CD1c-positive myeloid dendritic cell (primary cell): Measurements from ENCODE around the gene ST3GAL4.
"Not testable (repeated sequence)": the region's sequence is repeated elsewhere in the genome, so short reads cannot be mapped to it uniquely, and the experiment has no call there.

Source experiments
- DNase-seq: peaks from one replicate; pipeline ENCODE4 v3.0.0-alpha.2; 2016; ENCODE audit errors: extremely low spot score

ST3GAL4 gene, protein sequence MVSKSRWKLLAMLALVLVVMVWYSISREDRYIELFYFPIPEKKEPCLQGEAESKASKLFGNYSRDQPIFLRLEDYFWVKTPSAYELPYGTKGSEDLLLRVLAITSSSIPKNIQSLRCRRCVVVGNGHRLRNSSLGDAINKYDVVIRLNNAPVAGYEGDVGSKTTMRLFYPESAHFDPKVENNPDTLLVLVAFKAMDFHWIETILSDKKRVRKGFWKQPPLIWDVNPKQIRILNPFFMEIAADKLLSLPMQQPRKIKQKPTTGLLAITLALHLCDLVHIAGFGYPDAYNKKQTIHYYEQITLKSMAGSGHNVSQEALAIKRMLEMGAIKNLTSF

DNA sequence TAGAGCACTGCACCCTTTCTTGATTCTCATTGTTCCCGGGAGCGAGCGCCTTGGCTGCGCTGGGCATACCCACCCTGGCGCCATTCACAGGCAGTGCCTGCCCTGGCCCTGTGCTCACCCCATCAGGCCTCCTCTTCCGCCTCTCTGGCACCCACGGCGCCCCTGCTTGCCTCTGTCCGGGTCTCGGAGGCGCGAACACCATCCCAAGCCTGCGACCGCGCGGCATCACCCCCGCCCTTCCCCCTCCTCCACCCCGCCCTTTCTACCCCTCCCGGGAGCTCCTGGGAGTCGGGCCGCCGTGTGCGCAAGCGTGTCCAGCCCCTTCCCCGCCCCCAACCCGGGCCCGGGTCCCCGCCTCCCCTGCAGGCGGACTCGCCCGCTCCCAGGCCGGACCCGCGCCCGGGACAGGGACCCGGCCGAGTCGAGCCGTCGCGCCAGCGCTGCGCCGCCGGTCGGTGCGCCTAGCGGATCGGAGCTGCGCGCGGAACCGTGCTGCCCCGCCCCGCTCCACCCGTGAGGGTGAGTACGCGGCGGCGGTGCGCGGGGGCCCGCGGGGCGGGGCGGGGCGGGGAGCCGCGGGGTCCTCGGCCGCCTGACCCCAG lies at the start of gene ST3GAL4:
Gene ST3GAL4, plus strand, starts transcription at position 363 of the 602 bp plus-strand sequence. CDS start 50,470 bp downstream, outside the sequence.
- DNase-seq, result peak; percentile 69

DNA sequence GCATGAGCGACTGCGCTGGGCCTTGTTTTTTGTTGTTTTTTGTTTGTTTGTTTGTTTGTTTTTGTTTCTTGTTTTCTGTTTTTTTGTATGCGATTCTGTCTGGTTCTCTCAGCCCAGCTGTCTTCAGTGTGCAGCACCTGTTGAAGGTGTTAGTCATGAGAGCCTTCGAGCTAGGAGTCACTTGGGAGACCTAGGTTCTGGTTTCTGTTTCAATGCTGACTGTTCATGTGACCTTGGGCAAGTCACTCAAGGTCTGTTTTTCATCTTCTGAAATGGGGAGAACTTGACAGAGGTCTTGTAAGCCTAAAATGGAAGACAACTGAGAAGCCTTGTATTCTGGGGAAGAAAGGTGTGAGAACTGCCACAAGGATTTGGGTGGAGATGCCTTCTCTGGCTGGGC lies 49.8 kb upstream of the ST3GAL4 start:
- no peak for DNase-seq

DNA sequence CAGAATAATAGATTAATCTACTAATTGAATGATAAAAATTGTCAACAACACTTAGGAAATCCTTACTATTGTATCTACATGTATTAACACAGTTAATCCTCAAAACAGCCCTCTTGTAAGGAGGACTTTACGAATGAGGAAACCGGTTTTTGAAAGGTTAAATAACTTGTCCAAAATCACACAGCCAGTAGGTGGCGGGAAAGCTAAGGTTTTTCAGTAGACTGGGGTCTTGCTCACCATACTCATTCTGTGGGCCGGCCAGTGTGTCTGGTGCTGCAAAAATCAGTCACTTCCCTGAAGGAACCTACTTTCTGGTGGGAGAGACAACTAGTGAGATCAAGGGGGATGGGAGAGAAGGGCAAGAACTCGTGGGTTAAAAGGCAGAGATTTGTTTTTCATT lies 47.8 kb upstream of the ST3GAL4 start:
- peak; percentile 25 for DNase-seq

DNA sequence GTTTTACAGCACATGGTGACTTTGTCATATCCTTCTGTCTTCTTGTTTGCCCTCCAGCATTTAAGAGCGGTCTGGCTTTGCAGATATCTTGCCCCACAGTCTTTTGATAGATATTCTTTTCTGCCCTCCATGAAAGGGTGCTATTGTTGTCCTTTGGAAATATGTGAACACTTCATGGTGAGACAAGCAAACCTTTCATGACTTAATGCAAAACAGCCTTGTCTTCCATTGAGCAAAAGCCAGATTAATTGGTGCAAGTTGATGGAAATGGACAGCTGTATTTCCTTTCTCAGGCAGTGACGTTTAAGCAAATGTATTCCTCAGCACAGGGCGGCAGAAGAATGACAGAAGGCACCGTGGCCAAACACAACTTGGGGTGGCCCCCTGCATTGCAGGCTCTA lies 47.2 kb upstream of the ST3GAL4 start:
- no peak for DNase-seq

DNA sequence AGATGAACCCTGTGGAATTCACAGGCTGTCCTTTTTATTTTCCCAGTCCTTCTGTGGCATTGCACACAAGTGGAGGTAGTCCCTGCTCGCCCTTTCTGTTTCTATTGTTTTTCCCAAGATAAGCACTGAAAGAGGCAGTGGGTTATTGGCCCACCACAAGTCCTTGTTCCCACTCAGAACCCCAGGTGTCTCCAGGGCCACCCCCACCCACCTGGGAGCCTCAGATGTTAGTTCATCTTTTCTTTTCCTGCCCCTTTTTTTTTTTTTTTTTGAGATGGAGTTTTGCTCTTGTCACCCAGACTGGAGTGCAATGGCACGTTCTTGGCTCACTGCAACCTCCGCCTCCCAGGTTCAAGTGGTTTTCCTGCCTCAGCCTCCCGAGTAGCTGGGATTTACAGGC lies 46.7 kb upstream of the ST3GAL4 start:
- DNase-seq, result not testable (repeated sequence)

DNA sequence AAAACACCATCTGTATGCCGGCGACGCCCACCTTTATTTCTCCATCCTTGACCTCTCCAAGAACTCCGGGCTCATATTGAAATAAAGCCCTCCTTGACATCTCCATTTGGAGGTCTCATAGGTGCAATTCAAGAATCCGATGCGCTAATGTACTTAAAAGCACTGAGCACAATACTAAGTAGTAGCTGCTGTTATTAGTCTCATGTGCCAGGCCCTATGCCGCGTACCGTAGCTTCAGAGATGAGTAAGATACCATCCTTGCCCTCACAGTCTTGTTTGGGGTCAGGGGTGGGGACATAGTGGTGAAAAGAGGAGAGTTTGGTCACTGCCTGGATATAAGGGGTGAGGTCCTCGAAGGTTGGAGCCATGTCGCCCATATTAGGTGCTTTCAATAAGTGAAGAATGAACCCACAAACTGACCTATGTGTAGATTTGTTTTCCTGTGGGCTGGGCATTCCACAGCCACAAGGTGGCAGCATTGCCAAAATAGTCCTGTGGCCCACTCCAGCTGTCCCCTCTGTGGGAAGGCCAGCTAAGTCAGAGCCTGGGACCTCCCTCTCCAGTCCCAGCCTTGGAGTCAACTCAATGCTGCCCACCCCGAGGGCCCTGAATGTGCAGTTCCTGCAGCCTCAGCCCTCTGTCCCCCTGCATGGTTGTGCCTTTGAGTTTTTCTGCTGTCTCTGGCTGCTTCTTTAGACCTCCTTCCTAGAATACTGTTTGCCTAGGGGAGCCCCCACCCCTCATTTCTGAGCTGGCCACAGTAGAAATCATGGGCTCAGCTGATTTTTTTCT lies 45.1 kb upstream of the ST3GAL4 start:
- peak; percentile 73 for DNase-seq

DNA sequence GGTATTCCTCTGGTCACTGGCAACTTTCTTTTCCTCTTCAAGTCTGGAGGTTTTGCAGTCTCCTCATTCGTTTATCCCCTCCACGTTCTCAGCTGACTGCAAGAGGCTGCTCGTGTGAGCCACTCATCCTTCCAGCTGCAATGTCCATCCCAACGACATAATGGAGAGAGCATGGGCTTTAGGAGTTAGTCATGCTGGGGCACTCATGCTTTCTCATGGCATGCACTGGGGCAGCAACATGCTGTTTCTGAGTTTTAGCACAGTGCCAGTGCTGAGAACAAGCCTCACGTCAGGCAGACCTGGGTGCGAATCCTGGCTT lies 44.5 kb upstream of the ST3GAL4 start:
- DNase-seq, result no peak

DNA sequence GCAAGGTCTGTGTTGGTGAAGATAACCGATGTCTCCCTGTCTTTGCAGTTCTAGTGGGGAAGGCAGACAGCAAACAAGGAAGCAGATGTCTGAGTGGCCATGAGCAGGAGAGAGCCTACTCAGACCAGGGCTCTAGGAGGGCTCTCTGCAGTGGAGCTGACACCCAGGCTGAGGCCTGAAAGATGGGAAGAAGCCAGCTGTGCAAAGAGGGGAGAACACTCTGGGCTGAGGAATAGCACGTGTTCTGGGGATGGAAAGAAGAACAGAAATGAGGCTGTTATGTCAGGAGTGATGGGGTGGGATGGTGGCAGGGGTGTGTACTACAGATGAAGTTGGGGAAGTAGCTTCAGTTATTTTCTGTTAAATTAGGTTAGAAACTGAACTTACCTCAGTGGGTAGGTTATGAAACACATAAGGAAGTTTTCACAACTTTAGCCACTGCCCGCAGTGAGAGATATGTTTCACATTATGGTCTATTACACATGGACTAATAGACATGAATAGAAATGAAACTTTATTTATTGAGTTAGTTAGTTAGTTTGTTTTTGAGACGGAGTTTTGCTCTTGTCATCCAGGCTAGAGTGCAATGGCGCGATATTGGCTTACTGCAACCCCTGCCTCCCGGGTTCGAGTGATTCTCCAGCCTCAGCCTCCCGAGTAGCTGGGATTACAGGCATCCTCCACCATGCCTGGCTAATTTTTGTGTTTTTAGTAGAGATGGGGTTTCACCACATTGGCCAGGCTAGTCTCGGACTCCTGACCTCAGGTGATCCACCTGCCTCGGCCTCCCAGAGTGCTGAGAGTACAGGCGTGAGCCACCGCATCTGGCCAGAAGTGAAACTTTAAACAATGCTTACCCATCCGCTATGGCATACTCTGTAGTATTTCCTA lies 43.8 kb upstream of the ST3GAL4 start:
- DNase-seq, result peak; percentile 65

DNA sequence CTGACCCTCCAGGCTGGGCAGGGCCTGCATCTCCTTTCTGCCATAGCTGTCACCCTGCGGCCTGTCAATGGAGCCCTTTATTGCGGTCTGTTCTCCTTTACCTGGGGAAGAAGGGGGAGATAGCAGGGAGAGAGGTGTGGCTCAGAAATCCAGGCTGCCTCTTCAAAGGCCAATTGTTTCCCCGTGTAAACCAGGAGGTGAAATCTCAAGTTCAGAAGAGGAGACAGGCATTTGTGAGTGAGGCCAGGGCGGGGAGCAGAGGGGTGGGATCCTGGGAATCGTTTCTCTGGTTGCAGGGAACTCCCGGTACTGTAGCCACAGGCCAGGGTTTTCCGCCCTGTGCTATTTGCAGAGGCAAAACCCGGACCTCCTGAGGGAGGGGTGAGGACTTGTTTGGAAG lies 42.5 kb upstream of the ST3GAL4 start:
- no peak for DNase-seq

DNA sequence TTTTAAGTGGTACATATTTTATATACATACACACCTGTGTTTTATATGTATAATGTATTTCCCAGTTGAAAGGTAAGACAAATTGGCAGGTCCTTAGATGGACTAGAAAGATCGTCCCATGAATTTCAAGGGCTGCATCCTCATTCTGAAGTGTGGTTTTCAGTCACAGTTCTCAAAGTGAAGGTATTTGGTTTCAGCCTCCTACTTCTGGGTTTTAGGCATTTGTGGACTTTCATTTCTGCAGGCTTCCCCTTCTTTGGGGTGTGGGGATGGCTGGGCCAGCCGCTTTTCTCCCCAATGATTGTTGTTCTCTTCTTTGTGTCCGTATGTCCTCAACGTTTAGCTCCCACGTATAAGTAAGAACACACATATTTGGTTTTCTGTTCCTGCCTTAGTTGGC lies 41.7 kb upstream of the ST3GAL4 start:
- DNase-seq, result peak; percentile 40

DNA sequence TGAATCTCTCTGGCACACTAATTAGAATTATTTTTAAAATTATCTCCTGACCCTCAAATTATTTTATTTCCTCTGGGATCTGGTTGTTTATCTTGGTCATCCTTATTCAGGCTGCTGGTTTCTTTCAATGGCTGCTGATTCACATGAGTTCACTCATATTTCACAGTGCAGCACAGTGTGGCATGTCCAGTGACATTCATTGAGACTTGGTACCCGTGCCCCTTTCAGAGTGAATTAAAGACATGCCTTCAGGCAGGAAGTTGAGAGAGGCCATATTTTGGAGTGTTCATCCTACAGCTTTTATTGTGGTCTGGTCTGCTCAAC lies 38.1 kb upstream of the ST3GAL4 start:
- DNase-seq, result no peak

DNA sequence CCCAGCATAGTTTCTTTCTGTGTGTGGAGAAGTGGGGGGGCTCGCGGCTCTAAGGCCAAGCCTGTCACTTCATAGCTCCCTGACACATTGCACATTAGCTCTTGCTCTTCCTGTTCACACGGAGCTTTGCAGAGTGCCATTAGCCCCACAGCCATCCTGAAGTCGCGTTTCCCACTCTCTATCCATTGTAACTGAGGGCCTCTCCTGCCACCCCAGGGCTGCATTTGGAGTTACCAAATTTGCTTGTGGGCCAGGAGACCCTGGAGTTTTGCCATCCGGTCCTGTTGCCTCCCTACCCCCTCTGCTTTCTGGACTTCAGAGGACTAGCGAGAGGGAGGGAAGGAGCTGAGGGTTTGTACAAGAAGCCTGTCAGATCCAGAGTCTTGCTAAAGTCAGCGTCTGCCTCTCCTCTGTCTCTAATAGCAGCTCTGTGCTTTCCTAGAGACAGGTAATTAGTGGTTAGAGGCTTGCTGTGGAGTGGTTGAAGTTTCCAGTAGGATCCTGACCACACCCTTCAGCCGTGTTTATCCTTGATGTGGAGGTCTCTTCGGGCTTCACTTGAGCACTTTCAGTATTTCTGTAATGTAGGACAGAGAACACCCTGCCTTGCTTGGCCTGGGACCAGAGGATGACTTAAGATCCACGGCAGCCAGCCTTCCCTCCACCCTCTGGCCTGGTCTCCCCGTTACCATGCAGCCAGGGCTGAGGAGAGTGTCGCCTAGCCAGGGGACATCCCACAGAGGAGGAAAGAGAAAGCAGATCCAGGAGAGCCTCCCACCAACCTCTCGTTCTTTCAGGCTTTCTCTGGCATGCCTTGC lies 37.5 kb upstream of the ST3GAL4 start:
- no peak for DNase-seq

DNA sequence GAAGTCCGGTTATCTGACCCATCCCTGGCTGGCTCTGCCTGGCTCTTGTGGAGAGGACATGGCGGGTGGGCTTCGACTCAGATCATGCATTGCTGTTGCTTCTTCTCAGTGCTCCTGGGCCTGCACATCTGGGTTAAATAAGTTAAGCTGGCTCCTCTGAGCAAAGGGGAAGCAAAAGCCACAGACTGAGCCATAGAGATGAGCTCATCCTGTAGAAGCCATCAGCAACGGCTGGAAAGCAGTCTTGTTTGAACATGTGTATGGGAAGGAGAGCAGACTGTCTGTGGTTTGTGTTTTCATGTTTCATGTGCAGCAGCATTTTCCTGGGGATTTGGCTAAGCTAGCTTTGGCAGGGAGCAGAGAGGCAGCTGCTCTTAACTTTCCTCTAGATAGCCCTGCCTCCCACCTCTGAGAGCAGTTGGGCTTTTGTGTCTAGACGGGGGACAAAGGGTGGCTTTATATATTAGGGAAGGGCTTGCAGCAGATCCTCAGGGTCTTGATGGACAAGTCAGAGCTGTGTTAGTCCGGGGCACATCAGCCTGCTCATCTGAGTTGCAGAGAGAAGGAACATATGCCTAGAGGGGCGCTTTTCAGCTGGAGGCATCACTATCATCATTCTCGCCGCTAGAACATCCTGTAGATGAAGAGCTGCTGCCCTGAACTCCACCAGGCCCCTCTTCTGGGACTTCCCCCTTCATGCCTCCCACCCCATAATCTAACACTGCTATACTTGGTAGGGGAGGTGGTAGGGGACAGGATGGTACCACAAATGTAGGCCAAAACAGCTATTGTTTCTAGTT lies 36.7 kb upstream of the ST3GAL4 start:
- peak; percentile 75 for DNase-seq

DNA sequence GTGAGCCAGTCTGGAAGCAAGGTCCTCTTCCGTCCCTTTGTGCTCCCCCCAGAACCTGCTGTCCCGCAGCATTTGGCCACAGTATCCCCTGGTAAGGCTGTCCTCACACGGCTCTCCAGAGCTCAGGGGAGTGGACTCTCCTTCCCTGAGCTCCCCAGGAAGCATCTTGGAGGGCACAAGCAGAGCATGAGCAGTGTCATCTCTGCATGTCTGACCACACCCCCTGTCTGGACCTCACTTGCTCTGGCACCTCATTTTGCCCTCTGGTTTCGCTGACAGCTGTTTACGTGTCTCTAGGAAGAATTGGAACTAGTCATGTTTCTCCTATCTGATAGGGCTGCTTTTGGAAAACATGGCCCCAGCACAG lies 36.1 kb upstream of the ST3GAL4 start:
- no peak for DNase-seq

DNA sequence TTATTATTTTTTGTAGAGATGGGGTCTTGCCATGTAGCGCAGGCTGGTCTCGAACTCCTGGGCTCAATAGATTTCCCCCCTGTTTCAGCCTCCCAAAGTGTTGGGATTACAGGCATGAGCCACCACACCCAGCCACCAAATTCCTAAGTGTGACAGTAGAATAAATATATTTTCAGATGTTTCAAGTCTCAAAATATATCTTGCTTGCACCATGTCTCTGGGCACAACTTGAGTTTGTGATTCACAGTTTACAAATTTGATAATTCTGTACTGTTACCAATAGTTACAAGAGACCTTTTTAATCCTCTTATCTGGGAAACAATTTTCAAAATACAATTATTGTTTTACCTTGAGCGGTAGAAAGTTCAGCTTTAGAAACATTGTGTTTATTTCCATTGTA lies 32.5 kb upstream of the ST3GAL4 start:
- no peak for DNase-seq

DNA sequence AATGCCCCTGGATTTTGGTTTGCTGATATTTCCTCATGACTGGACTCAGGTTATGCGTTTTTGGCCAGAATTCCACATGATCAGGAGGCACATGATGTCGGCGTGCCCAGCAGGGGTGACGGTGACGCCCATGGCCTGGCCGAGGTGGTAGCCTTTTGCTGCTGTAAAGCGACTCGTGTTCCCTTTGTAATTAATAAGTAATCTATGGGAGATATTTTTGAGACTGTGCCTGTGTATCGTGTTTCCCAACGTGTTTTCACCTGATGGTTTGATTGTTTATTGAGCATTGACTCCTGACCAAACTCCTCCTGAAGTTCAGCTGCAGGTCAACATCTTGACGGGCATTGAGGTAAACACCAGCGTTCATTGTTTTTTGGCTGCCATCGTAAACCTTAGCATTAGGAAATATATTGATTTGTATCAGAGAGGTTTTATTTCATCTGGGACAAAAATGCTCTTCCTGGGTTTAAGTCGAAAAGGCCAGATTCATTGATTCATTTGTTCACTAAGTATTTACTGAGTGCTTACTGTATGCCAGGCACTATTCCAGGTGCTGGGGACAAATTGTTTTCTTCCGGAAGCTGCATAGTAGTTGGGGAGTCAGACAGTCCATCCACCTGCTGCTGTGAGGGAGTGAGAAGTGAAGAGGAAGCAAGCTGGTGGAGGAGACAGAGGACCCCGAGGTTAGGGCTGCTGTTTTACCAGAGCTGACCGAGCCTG lies 28.0 kb upstream of the ST3GAL4 start:
- no peak for DNase-seq

DNA sequence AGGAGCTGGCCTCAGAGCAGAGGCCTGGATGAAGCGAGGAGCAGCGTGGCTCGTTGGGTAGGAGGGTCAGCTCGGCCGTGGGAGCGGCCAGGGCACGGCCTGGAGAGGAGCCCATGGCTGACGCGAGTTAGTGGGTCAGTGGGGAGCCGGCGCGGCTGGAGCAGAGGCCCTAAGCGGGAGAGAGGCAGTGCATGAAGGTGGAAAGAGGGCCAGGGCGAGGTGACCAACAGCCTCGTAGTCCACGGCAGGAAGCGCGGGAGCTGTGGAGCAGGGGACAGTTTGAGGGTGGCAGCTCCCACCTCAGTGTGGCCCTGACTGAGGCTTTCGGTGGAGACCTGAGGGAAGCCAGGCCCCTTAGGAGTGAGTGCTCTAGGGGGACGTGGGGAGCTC lies 27.5 kb upstream of the ST3GAL4 start:
- no peak for DNase-seq

DNA sequence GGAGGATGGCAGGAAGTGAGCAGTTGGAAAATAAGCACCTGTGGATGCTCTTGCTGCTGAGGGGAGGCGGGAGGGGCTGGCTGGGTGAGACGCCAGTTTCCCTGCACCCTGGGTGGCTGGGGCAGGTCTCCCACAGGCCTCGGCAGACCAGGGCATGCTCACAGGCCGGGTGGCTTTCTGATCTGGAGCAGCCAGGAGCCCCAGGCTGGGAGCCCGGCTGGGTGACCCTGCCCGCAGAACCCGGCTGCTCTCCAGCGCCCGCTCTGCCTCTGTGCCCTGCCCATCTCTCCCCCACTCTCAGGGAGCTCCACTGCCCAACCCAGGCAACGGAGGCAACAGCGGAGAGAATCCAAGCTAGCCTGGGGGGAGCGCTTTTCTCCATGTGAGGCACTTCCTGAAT lies 27.0 kb upstream of the ST3GAL4 start:
- DNase-seq, result no peak

DNA sequence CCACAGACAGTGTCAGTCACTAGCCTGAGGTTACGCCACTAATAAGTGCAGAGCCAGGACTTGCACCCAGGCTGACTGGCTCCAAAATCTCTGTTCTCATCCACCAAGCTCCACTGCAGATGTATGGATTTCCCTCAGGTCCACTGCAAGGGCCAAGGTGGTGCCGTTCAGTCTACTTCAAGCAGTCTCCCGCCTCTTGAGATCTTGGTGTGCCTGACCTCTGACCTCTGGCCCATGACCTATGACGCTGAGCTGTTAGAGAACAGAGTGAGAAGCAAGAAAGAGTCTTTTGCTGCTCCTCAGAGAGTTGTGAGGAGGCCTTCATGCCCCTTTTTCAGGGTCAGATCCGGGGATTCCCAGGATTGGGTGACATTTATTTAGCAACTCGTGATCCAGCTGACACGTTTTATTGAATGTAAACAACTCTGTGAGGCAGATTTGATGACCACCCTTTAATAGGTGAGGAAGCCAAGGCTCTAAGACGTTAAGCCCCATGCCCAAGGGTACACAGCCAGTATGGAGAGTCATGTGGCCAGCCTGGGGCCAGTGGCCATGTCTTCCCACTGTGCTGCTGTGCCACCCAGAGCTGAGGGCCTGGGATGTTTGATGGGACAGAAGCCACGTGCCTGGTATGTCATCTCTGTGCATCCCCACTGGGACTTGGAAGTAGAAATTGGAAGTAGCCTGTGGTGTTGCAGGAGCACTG lies 26.4 kb upstream of the ST3GAL4 start:
- no peak for DNase-seq
